WTC11 (cell line): ENCODE measurements around the gene EXOC3L4. TPM values are rescaled to one million over a fixed set of nuclear protein-coding genes. Genes with fewer than 3 reads are reported as not detected.

Experiments
- ATAC-seq: fragments of 200-7000 bp; cut with Tn5 transposase; 2 replicates; pipeline ENCODE4 v1.10.0; 2021; ENCODE audit warnings: mild to moderate bottlenecking, moderate library complexity
- CTCF ChIA-PET: fragments of 300-600 bp; sonication (Branson Sonifier 250); formaldehyde crosslinking; loops from one replicate; lab custom pipeline; 2021; ENCODE audit warnings: antibody characterized with exemption; lab: Charles Lee
- POLR2A ChIA-PET: fragments of 350-600 bp; sonication (Branson Sonifier 250); formaldehyde crosslinking; loops from one replicate; lab custom pipeline; 2021; ENCODE audit warnings: antibody characterized with exemption; lab: Charles Lee
- DNase-seq: peaks from one replicate; pipeline ENCODE4 v3.0.0; 2021; ENCODE audit warnings: low spot score
- H3K27ac Mint-ChIP-seq: 2 replicates; pipeline ENCODE4 v1.8.0; 2021; ENCODE audit warnings: mixed read lengths
- H3K27me3 Mint-ChIP-seq: 2 replicates; pipeline ENCODE4 v1.8.0; 2021; ENCODE audit warnings: low read depth, mild to moderate bottlenecking, moderate library complexity, mixed read lengths
- H3K36me3 Mint-ChIP-seq: 2 replicates; pipeline ENCODE4 v1.8.0; 2021; ENCODE audit warnings: mixed read lengths
- H3K4me1 Mint-ChIP-seq: 2 replicates; pipeline ENCODE4 v1.8.0; 2022; ENCODE audit warnings: mixed read lengths
- H3K4me3 Mint-ChIP-seq: 2 replicates; pipeline ENCODE4 v1.8.0; 2021; ENCODE audit warnings: mild to moderate bottlenecking, moderate library complexity, mixed read lengths
- H3K9me3 Mint-ChIP-seq: 2 replicates; pipeline ENCODE4 v1.8.0; 2021; ENCODE audit warnings: mixed read lengths
- ATF3 ChIP-seq: sonication (generic); formaldehyde crosslinking; conservative IDR thresholded peaks from 2 replicates; pipeline ENCODE4 v1.8.1; 2022; ENCODE audit warnings: mild to moderate bottlenecking, missing genetic modification reagents
- CBFB ChIP-seq: sonication (generic); formaldehyde crosslinking; IDR thresholded peaks from 2 replicates; pipeline ENCODE4 v1.8.1; 2022; ENCODE audit warnings: mild to moderate bottlenecking, low read depth, missing genetic modification reagents
- FOXK1 ChIP-seq: sonication (generic); formaldehyde crosslinking; IDR thresholded peaks from 2 replicates; pipeline ENCODE4 v1.8.0; 2022; ENCODE audit warnings: mild to moderate bottlenecking, moderate library complexity, missing genetic modification reagents
- HMGXB4 ChIP-seq: sonication (generic); formaldehyde crosslinking; IDR thresholded peaks from 2 replicates; pipeline ENCODE4 v1.8.1; 2023; ENCODE audit warnings: mild to moderate bottlenecking, moderate library complexity, missing genetic modification reagents
- MYBL2 ChIP-seq: sonication (generic); formaldehyde crosslinking; IDR thresholded peaks from 2 replicates; pipeline ENCODE4 v1.8.1; 2023; ENCODE audit warnings: mild to moderate bottlenecking, moderate library complexity, missing genetic modification reagents
- NR2C2 ChIP-seq: sonication (generic); formaldehyde crosslinking; IDR thresholded peaks from 2 replicates; pipeline ENCODE4 v1.8.0; 2022; ENCODE audit warnings: mild to moderate bottlenecking, missing genetic modification reagents
- PRRX2 ChIP-seq: fragments of 250-450 bp; sonication (Bioruptor Pico); IDR thresholded peaks from 2 replicates; pipeline ENCODE4 v1.8.0; 2021; ENCODE audit warnings: mild to moderate bottlenecking
- RELA ChIP-seq: sonication (generic); formaldehyde crosslinking; IDR thresholded peaks from 2 replicates; pipeline ENCODE4 v1.8.1; 2022; ENCODE audit warnings: missing genetic modification reagents, mild to moderate bottlenecking, borderline replicate concordance
- RORB ChIP-seq: fragments of 250-450 bp; sonication (Bioruptor Pico); IDR thresholded peaks from 2 replicates; pipeline ENCODE4 v1.9.0; 2021; ENCODE audit warnings: mild to moderate bottlenecking
- TCF7 ChIP-seq: sonication (generic); formaldehyde crosslinking; IDR thresholded peaks from 2 replicates; pipeline ENCODE4 v1.8.0; 2022; ENCODE audit warnings: mild to moderate bottlenecking, low read depth, missing genetic modification reagents, moderate library complexity
- TEAD4 ChIP-seq: sonication (generic); formaldehyde crosslinking; IDR thresholded peaks from 2 replicates; pipeline ENCODE4 v1.8.0; 2022; ENCODE audit warnings: mild to moderate bottlenecking, missing genetic modification reagents
- TP53 ChIP-seq: sonication (generic); formaldehyde crosslinking; IDR thresholded peaks from 2 replicates; pipeline ENCODE4 v1.8.1; 2023; ENCODE audit warnings: mild to moderate bottlenecking, missing genetic modification reagents
- USF1 ChIP-seq: sonication (generic); formaldehyde crosslinking; IDR thresholded peaks from 2 replicates; pipeline ENCODE4 v1.8.0; 2022; ENCODE audit warnings: mild to moderate bottlenecking, missing genetic modification reagents
- ZBTB21 ChIP-seq: sonication (generic); formaldehyde crosslinking; IDR thresholded peaks from 2 replicates; pipeline ENCODE4 v1.8.1; 2023; ENCODE audit warnings: mild to moderate bottlenecking, missing genetic modification reagents, borderline replicate concordance
- ZMAT4 ChIP-seq: fragments of 250-450 bp; sonication (Bioruptor Pico); IDR thresholded peaks from 2 replicates; pipeline ENCODE4 v1.9.0; 2021; ENCODE audit warnings: mild to moderate bottlenecking
- ZNF263 ChIP-seq: sonication (generic); formaldehyde crosslinking; IDR thresholded peaks from 2 replicates; pipeline ENCODE4 v1.8.1; 2022; ENCODE audit warnings: low read depth, mild to moderate bottlenecking, moderate library complexity, missing genetic modification reagents
- ZNF317 ChIP-seq: sonication (generic); formaldehyde crosslinking; IDR thresholded peaks from 2 replicates; pipeline ENCODE4 v1.8.1; 2023; ENCODE audit warnings: low read depth, mild to moderate bottlenecking, moderate library complexity, missing genetic modification reagents, borderline replicate concordance
- total RNA-seq: library from RNA; stranded (reverse); gene quantifications from 3 replicates; pipeline ENCODE4 v1.2.3, GENCODE V29; 2021
- TF ChIP-seq, protein P1 (sequence below): sonication (generic); formaldehyde crosslinking; IDR thresholded peaks from 2 replicates; pipeline ENCODE4 v1.8.1; 2022; ENCODE audit warnings: mild to moderate bottlenecking, moderate library complexity, missing genetic modification reagents
- TF ChIP-seq, protein P2 (sequence below): fragments of 250-450 bp; sonication (Bioruptor Pico); IDR thresholded peaks from 2 replicates; pipeline ENCODE4 v1.9.0; 2021; ENCODE audit warnings: mild to moderate bottlenecking, borderline replicate concordance
- TF ChIP-seq, protein P3 (sequence below): sonication (generic); formaldehyde crosslinking; IDR thresholded peaks from 2 replicates; pipeline ENCODE4 v1.8.1; 2023; ENCODE audit warnings: mild to moderate bottlenecking, missing genetic modification reagents, borderline replicate concordance
- TF ChIP-seq, protein P4 (sequence below): fragments of 250-450 bp; sonication (Bioruptor Pico); IDR thresholded peaks from 2 replicates; pipeline ENCODE4 v1.8.0; 2021; ENCODE audit warnings: mild to moderate bottlenecking

The EXOC3L4 gene
- total RNA-seq, 1 experiment from 2014 or later, result 0.42 TPM

DNA sequence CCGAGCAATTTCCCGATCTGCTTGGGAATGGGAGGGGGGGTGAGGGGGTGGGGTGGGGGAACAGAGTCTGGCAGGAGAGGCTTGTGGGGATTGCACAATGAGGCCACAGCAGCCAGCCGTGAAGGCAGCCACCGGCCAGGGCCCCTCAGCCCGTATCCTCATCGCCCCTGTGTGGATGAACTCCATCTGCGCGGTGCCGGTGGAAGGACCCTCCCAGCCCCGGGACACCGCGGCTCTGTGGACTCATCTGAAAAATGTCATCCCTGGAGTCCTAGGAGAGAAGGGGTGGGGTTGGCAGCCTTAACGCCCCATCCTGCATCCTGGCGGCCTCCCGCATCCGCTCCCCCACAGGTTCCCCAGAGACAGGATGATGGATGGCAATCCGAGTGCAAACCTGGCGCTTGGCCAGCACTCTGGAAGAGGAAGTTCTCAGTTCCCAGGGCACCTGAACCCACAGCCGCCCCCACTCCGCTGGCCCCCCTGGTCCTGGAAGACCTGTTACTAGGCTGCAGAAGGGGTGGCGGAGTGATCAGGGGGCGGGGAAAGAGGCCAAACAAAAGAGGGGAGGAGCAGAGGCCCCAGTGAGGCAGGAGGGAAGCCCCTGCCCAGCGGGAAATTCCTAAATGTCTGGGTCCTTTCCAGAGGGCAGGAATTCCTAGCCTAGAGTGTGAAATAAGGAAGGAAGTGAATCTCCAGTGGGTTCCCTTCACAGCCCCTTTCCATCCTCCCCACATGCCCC is 27.5 kb downstream of the EXOC3L4 start:
- ATAC-seq, result peak; percentile 17
- H3K36me3 Mint-ChIP-seq, result no peaks in the 10 kb centered on the region
- DNase-seq, result no peak
- H3K27me3 Mint-ChIP-seq, result peaks cover 26% of the 10 kb centered on the region
- H3K27ac Mint-ChIP-seq, result no peak overlapping the region
- CTCF ChIA-PET, result interaction anchor here (1.0 to 12.3 kb wide), 6 partner anchors 13 to 67 kb away, joined by 3 to 199 read pairs (median 6); no protein-coding TSS in a partner anchor
- H3K9me3 Mint-ChIP-seq, result no peaks in the 10 kb centered on the region
- H3K4me3 Mint-ChIP-seq, result peak overlapping the region; percentile 58
- TF ChIP-seq, protein P1, sequence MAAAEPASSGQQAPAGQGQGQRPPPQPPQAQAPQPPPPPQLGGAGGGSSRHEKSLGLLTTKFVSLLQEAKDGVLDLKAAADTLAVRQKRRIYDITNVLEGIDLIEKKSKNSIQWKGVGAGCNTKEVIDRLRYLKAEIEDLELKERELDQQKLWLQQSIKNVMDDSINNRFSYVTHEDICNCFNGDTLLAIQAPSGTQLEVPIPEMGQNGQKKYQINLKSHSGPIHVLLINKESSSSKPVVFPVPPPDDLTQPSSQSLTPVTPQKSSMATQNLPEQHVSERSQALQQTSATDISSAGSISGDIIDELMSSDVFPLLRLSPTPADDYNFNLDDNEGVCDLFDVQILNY (CRISPR knock-in tag), result no peak
- no peak for TF ChIP-seq ZBTB21
- no peak for TF ChIP-seq RELA (CRISPR knock-in tag)
- TF ChIP-seq ZNF263, result no peak
- TF ChIP-seq ZNF317, result no peak
- TF ChIP-seq TEAD4, result no peak
- TF ChIP-seq, protein P2, sequence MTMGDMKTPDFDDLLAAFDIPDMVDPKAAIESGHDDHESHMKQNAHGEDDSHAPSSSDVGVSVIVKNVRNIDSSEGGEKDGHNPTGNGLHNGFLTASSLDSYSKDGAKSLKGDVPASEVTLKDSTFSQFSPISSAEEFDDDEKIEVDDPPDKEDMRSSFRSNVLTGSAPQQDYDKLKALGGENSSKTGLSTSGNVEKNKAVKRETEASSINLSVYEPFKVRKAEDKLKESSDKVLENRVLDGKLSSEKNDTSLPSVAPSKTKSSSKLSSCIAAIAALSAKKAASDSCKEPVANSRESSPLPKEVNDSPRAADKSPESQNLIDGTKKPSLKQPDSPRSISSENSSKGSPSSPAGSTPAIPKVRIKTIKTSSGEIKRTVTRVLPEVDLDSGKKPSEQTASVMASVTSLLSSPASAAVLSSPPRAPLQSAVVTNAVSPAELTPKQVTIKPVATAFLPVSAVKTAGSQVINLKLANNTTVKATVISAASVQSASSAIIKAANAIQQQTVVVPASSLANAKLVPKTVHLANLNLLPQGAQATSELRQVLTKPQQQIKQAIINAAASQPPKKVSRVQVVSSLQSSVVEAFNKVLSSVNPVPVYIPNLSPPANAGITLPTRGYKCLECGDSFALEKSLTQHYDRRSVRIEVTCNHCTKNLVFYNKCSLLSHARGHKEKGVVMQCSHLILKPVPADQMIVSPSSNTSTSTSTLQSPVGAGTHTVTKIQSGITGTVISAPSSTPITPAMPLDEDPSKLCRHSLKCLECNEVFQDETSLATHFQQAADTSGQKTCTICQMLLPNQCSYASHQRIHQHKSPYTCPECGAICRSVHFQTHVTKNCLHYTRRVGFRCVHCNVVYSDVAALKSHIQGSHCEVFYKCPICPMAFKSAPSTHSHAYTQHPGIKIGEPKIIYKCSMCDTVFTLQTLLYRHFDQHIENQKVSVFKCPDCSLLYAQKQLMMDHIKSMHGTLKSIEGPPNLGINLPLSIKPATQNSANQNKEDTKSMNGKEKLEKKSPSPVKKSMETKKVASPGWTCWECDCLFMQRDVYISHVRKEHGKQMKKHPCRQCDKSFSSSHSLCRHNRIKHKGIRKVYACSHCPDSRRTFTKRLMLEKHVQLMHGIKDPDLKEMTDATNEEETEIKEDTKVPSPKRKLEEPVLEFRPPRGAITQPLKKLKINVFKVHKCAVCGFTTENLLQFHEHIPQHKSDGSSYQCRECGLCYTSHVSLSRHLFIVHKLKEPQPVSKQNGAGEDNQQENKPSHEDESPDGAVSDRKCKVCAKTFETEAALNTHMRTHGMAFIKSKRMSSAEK (CRISPR knock-in tag), result no peak
- TF ChIP-seq MYBL2 (CRISPR knock-in tag), result no peak
- TF ChIP-seq, protein P3, sequence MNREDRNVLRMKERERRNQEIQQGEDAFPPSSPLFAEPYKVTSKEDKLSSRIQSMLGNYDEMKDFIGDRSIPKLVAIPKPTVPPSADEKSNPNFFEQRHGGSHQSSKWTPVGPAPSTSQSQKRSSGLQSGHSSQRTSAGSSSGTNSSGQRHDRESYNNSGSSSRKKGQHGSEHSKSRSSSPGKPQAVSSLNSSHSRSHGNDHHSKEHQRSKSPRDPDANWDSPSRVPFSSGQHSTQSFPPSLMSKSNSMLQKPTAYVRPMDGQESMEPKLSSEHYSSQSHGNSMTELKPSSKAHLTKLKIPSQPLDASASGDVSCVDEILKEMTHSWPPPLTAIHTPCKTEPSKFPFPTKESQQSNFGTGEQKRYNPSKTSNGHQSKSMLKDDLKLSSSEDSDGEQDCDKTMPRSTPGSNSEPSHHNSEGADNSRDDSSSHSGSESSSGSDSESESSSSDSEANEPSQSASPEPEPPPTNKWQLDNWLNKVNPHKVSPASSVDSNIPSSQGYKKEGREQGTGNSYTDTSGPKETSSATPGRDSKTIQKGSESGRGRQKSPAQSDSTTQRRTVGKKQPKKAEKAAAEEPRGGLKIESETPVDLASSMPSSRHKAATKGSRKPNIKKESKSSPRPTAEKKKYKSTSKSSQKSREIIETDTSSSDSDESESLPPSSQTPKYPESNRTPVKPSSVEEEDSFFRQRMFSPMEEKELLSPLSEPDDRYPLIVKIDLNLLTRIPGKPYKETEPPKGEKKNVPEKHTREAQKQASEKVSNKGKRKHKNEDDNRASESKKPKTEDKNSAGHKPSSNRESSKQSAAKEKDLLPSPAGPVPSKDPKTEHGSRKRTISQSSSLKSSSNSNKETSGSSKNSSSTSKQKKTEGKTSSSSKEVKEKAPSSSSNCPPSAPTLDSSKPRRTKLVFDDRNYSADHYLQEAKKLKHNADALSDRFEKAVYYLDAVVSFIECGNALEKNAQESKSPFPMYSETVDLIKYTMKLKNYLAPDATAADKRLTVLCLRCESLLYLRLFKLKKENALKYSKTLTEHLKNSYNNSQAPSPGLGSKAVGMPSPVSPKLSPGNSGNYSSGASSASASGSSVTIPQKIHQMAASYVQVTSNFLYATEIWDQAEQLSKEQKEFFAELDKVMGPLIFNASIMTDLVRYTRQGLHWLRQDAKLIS (CRISPR knock-in tag), result no peak
- TF ChIP-seq HMGXB4, result no peak
- no peak for TF ChIP-seq TP53 (CRISPR knock-in tag)
- peaks cover 16% of the 10 kb centered on the region for H3K4me1 Mint-ChIP-seq
- POLR2A ChIA-PET, result no interaction called here

DNA sequence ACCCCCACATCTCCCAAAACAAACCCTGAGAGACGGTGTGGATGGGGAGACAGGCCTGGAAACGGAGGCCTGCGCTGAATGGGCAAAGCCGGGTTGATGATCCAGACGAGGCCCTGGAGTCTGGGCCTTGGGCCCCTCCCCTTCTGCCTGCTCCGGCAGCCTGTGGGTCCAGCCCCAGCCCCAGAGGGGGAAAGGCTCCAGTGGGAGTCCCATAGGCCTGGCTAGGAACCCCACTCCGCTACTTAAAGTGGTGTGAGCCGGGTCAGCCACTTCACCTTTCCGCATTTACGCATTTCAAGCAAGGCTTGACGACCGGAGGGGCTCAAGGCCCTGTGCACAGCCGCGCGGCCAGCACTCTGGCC is 28.0 kb downstream of the EXOC3L4 start:
- no peak overlapping the region for H3K27ac Mint-ChIP-seq
- no peaks in the 10 kb centered on the region for H3K9me3 Mint-ChIP-seq
- H3K27me3 Mint-ChIP-seq, result peaks cover 30% of the 10 kb centered on the region
- ChIA-PET CTCF (interaction anchor here (1.1 to 12.3 kb wide), 4 partner anchors 14 to 64 kb away, joined by 3 to 199 read pairs (median 6); no protein-coding TSS in a partner anchor), POLR2A (no interaction called here)
- peak overlapping the region; percentile 58; the same call in 1 of the 2 replicates for H3K4me3 Mint-ChIP-seq
- peaks cover 19% of the 10 kb centered on the region for H3K4me1 Mint-ChIP-seq
- H3K36me3 Mint-ChIP-seq, result no peaks in the 10 kb centered on the region
- peak; percentile 12 for ATAC-seq
- DNase-seq, result no peak
- TF ChIP-seq NR2C2 (CRISPR knock-in tag) (no peak), ATF3 (CRISPR knock-in tag) (no peak), FOXK1 (CRISPR knock-in tag) (no peak), PRRX2 (CRISPR knock-in tag) (no peak), ZMAT4 (CRISPR knock-in tag) (no peak), RORB (CRISPR knock-in tag) (no peak), TCF7 (CRISPR knock-in tag) (no peak), USF1 (CRISPR knock-in tag) (no peak), CBFB (CRISPR knock-in tag) (no peak)
- TF ChIP-seq, protein P4, sequence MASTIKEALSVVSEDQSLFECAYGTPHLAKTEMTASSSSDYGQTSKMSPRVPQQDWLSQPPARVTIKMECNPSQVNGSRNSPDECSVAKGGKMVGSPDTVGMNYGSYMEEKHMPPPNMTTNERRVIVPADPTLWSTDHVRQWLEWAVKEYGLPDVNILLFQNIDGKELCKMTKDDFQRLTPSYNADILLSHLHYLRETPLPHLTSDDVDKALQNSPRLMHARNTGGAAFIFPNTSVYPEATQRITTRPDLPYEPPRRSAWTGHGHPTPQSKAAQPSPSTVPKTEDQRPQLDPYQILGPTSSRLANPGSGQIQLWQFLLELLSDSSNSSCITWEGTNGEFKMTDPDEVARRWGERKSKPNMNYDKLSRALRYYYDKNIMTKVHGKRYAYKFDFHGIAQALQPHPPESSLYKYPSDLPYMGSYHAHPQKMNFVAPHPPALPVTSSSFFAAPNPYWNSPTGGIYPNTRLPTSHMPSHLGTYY (CRISPR knock-in tag), result no peak
